DND-41 (cell line): ENCODE measurements around the gene RNASE7.

Experiments
- CTCF ChIP-seq: IDR thresholded peaks from 2 replicates; pipeline ENCODE4 v1.5.1; 2012; ENCODE audit warnings: borderline replicate concordance, low read length, moderate library complexity, mild to moderate bottlenecking; ENCODE audit not compliant: poor library complexity, severe bottlenecking; ENCODE audit errors: extremely low read depth
- EZH2 ChIP-seq: IDR thresholded peaks from 3 replicates; pipeline ENCODE4 v1.6.1; 2012; ENCODE audit warnings: borderline replicate concordance, low read depth, mild to moderate bottlenecking, moderate library complexity, low read length, inconsistent platforms; ENCODE audit not compliant: severe bottlenecking

- no peak for TF ChIP-seq CTCF
- TF ChIP-seq EZH2, result no peak
Observed at GRCh38 chr14:20999591-20999990, 42.6 kb upstream of the RNASE7 start.
